HuH-7.5 (cell line): ENCODE results near the gene ZNF628.

ENCODE experiments used
- DNase-seq: peaks from one replicate; pipeline ENCODE4 v3.0.0; 2011; ENCODE audit warnings: low spot score

ZNF628 gene

GRCh38 chr19:55451163-55451964, 25.1 kb upstream of the ZNF628 start:
- no peak for DNase-seq

- DNase-seq = no peak
These were observed 24.3 kb upstream of the ZNF628 start for GRCh38 chr19:55451965-55452748.

- peak; percentile 85 for DNase-seq
These were observed 23.6 kb upstream of the ZNF628 start for GRCh38 chr19:55452749-55453346.

- no peak for DNase-seq
These were observed 22.7 kb upstream of the ZNF628 start for GRCh38 chr19:55453511-55454260.

DNA sequence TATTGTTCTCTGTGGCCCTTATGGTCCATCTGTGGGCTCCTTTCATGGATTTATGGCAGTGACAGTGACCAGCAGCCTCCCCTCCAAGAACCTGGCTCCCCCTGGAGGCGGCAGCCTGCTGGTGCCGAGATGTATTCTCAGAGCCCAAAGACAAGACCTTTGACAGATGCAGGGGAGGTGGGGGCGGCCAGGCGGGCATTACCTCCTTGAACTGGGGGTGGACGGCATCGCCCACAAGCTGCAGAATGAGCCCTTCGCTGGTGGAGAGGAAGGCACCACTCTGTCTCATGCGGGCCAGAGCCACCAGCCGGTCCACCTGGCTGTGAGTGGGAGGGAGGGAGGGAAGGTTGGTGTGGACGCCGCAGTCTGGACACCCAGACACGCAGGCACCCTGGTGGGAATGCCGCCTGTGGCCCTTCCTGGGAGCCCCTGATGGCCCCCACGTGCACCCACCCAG, 21.6 kb upstream of the ZNF628 start:
- DNase-seq = peak; percentile 93

- DNase-seq = no peak
These were observed 20.7 kb upstream of the ZNF628 start for GRCh38 chr19:55455576-55456235.

DNA sequence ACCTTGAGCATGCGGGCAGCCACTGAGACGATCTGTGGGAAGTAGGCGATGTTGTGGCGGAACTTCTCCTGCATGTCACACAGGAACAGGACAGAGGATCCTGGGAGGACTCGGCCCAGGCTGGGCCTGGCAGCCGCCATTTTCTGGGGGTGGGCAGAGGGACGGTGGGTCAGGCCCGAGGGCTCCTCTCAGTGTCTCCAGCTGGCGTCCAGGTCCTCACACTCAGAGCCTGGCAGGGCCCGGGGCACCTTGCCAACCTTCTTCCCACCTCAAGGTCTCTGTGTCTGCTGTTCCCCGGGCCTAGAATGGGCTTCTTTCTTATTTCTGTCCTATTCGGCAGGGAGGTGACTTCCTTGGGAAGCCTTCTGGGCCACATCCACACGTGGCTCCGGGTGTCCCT, 20.1 kb upstream of the ZNF628 start:
- no peak for DNase-seq

GRCh38 chr19:55457683-55458457, 18.5 kb upstream of the ZNF628 start:
- DNase-seq = no peak

DNA sequence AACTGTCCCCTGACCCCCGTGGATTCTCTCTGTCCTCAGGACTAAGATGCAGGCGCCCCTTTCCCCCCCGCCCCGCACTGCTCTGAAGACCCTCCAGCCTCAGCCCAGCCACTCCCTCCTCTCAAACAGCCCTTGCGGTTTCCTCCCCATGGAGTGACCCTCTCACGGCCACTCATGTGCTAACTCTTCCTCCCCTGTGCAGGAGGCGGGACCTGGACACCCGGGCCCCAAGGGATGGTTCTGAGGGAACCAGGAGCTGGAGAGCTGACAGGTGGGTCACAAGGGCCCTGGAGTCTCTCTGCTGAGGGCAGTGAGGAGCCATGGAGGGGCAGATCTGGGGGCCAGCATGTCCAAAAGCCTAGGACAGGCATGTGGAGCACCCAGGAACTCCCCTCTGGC, 16.9 kb upstream of the ZNF628 start:
- DNase-seq = no peak

DNA sequence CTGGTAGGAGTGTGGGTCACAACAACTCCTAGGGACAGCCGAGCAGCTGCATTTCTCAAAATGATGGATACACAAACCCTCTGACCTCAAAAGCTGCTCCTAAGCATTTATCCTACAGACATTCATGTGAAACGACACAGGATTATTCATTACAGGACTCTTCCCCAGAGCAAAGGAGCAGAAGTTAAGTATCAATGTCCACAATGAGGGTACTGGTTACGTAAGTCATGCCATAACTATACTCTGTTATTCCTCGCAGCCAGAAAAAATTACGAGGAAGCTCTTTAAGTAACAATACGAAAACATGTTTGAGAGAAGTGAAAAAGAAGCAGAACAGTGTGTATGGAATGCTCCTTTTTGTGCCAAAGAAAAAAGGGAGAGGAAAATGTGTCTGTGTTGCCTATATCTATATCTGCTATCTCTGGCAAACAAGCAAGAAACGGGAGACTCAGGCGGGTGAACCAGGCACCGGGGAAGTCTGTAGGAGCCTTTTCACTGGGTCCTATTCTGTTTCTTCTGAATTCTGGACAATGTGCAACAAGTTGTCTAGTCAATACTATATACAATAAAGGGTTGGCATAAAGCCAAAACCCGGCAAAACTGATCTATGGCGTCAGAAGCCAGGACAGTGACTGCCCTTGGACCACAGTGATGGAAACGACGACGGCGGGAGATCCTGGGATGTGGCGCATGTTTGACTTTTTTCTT, 16.3 kb upstream of the ZNF628 start:
- no peak for DNase-seq

GRCh38 chr19:55460670-55461258, 15.7 kb upstream of the ZNF628 start:
- peak; percentile 95 for DNase-seq

DNA sequence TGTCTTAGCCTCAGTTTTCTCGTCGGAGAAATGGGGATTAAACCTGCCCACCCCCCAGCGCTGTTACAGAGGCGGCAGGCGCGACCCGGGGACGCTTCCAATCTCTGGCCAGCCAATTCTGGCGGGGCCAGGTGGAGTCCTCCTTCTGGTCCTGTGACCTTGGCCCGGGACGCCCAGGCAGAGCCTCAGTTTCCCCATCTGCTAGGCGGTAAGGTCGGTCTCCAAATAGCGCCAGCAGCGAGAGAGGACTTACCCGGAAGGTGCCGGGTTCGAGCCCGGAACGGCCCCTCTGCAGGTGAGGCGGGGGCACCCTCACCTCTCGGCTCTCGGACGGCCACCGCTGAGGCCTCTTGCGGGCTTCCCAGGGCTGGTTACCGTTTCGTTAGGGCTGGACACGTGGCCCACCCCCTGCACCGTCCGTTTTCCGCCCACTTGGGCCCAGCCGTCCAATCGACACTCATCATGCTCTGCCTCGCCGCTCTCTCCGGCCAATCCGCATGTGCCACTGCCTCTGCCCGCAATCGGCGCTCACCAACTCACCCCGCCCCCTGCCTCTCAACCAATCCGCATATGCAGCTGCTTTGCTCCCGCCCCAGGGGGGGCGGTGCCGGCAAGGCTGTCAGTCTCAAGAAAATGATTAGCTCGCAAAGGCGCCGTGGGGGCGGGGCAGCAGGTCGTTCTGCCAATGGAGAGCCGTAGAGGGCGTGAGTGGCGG, 15.0 kb upstream of the ZNF628 start, which contains the start of gene ISOC2:
TSS of gene ISOC2 (minus strand) at position 384 of the 715 bp plus-strand sequence. CDS start 5,156 bp downstream, outside the sequence.
- peak; percentile 99 for DNase-seq

DNA sequence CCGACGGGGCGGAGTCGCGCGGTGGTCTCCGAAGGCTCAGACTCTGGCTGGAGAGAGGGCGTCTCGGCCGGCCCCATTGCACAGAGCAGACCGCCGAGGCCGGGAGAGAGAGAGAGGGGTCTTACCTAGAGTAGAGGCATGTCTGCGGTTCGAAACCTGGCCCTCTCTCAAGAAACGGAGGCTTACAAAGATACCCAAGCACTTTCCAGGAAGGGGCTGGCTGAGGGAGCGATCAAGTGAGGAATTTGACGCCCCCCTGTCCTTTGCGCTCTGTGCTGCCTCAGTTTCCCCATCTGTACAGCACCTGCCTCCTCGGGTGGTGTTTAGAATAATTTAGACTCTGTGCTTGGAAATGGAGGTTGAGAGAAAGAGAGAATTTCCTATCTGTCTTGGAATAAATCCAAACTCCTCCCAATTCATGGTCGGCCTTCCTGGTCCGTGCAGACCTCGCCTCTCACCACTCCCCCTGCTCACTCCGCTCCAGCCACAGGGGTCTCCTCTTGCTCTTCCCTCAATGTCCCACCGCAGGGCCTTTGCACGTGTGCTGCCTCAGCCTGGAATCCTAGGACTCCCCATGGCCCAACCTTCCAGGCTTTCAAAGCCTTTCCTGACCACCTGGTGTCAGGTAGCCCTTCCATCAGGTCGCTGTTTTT, 14.3 kb upstream of the ZNF628 start:
- no peak for DNase-seq

DNA sequence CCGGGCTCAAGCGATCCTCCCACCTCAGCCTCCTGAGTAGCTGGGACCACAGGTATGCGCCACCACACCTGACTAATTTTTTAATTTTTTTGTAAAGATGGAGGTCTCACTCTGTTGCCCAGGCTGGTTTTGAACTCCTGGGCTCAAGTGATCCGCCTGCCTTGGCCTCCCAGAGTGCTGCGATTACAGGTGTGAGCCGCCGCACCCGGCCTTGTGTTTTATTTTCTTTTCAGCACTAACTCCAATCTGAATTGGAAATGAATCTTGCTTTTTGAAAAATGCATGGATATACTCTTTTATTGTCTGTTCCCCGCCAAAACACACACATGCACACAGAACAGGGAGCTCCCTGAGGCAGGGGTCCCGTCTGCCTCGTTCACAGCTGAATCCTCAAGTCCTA, 13.7 kb upstream of the ZNF628 start:
- DNase-seq = no peak

- no peak for DNase-seq
These were observed 12.8 kb upstream of the ZNF628 start for GRCh38 chr19:55463583-55464031.

DNA sequence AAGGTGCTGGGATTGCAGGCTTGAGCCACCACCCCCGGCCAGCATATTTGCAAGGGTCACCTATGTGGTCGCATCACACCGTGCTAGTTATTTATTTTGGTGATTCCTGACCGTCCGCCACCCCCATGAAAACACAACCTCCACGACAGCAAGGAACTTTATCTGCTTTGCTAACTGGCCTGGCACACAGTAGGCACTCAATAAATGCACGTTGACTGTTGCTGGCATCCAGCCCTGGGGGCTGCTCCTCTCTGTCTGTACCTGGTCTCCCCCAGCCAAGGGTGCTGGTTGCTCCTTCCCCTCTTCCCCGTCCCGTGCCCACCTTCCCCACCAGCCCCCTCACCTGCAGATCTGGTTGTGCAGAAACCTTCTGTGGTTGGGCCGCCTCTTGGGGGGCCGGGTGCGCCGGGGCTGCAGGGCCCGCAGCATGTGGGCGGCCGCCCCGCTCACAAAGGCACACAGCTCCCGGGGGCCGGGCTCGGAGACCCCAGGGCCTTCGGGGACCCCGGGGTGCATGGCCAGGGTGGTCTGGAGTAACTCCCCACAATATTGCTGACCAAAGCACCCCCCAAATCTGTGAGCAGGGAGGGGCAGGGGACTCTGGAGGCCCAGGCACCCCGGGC, 12.3 kb upstream of the ZNF628 start:
- DNase-seq = no peak

GRCh38 chr19:55464662-55465054, 11.8 kb upstream of the ZNF628 start, which contains the start of gene C19orf85:
Gene C19orf85 (minus strand): TSS chr19:55464751. CDS start chr19:55464554, 197 bp downstream.
- no peak for DNase-seq
